H9 (cell line): Measurements from ENCODE around the gene CLDN20. TPM values are rescaled to one million over a fixed set of nuclear protein-coding genes. Genes with fewer than 3 reads are reported as not detected.

Experiments
- DNase-seq: peaks from one replicate; pipeline ENCODE4 v3.0.0-alpha.2; 2017
- H2AFZ ChIP-seq: one replicate; pipeline ENCODE4 v1.6.1; 2013; ENCODE audit warnings: mild to moderate bottlenecking, low read length, control low read depth, moderate library complexity
- H2AK5ac ChIP-seq: 2 replicates; pipeline ENCODE4 v1.6.1; 2013; ENCODE audit warnings: low read length, control low read depth, mixed read lengths; ENCODE audit not compliant: insufficient read length
- H2BK120ac ChIP-seq: one replicate; pipeline ENCODE4 v1.6.1; 2013; ENCODE audit warnings: low read depth, mild to moderate bottlenecking, low read length, control low read depth, inconsistent platforms; ENCODE audit not compliant: poor library complexity, severe bottlenecking
- H2BK12ac ChIP-seq: 2 replicates; pipeline ENCODE4 v1.6.1; 2013; ENCODE audit warnings: low read length, control low read depth, mixed read lengths, low read depth; ENCODE audit not compliant: insufficient read length
- H2BK15ac ChIP-seq: 2 replicates; pipeline ENCODE4 v1.6.1; 2013; ENCODE audit warnings: low read depth, low read length, control low read depth
- H2BK20ac ChIP-seq: one replicate; pipeline ENCODE4 v1.6.1; 2013; ENCODE audit warnings: low read depth, mild to moderate bottlenecking, low read length, control low read depth, inconsistent platforms; ENCODE audit not compliant: poor library complexity, severe bottlenecking
- H2BK5ac ChIP-seq: 2 replicates; pipeline ENCODE4 v1.6.1; 2013; ENCODE audit warnings: low read length, control low read depth, mixed read lengths; ENCODE audit not compliant: insufficient read length
- H3K14ac ChIP-seq: 2 replicates; pipeline ENCODE4 v1.6.1; 2013; ENCODE audit warnings: low read length, control low read depth; ENCODE audit not compliant: insufficient read depth
- H3K18ac ChIP-seq: 2 replicates; pipeline ENCODE4 v1.6.1; 2013; ENCODE audit warnings: low read depth, mild to moderate bottlenecking, mixed read lengths, low read length, control low read depth; ENCODE audit not compliant: insufficient read length
- H3K23ac ChIP-seq: 2 replicates; pipeline ENCODE4 v1.6.1; 2013; ENCODE audit warnings: low read length, control low read depth, mixed read lengths, low read depth; ENCODE audit not compliant: insufficient read length
- H3K23me2 ChIP-seq: 2 replicates; pipeline ENCODE4 v1.6.1; 2013; ENCODE audit warnings: low read depth, mild to moderate bottlenecking, mixed read lengths, low read length, control low read depth; ENCODE audit not compliant: insufficient read length, poor library complexity, severe bottlenecking
- H3K27ac ChIP-seq: 2 replicates; pipeline ENCODE4 v1.5.1; 2013; ENCODE audit warnings: low read length, control low read depth, mixed read lengths, low read depth; ENCODE audit not compliant: insufficient read length
- H3K27me3 ChIP-seq: 2 replicates; pipeline ENCODE4 v1.6.1; 2013; ENCODE audit warnings: low read length, control low read depth, inconsistent platforms; ENCODE audit not compliant: insufficient read depth
- H3K4ac ChIP-seq: 2 replicates; pipeline ENCODE4 v1.6.1; 2013; ENCODE audit warnings: low read depth, mild to moderate bottlenecking, control low read depth, inconsistent platforms, low read length, moderate library complexity
- H3K4me1 ChIP-seq: 2 replicates; pipeline ENCODE4 v1.6.1; 2013; ENCODE audit warnings: low read length, control low read depth, inconsistent platforms; ENCODE audit not compliant: insufficient read depth
- H3K4me2 ChIP-seq: 2 replicates; pipeline ENCODE4 v1.6.1; 2013; ENCODE audit warnings: low read length, control low read depth, mixed read lengths; ENCODE audit not compliant: insufficient read length, insufficient read depth
- H3K56ac ChIP-seq: 2 replicates; pipeline ENCODE4 v1.6.1; 2013; ENCODE audit warnings: low read depth, mild to moderate bottlenecking, mixed read lengths, low read length, control low read depth; ENCODE audit not compliant: insufficient read length
- H3K79me1 ChIP-seq: 2 replicates; pipeline ENCODE4 v1.6.1; 2013; ENCODE audit warnings: low read depth, mild to moderate bottlenecking, moderate library complexity, low read length, control low read depth, inconsistent platforms; ENCODE audit not compliant: insufficient read depth, poor library complexity, severe bottlenecking
- H3K79me2 ChIP-seq: 2 replicates; pipeline ENCODE4 v1.6.1; 2013; ENCODE audit warnings: low read length, control low read depth, inconsistent platforms; ENCODE audit not compliant: insufficient read depth
- H3K9ac ChIP-seq: 2 replicates; pipeline ENCODE4 v1.6.1; 2013; ENCODE audit warnings: low read length, control low read depth, mixed read lengths; ENCODE audit not compliant: insufficient read length; ENCODE audit errors: extremely low read depth
- H3K9me3 ChIP-seq: one replicate; pipeline ENCODE4 v1.6.1; 2013; ENCODE audit warnings: low read depth, low read length, inconsistent platforms; ENCODE audit not compliant: control insufficient read depth
- H3T11ph ChIP-seq: one replicate; pipeline ENCODE4 v1.6.1; 2013; ENCODE audit warnings: mild to moderate bottlenecking, low read length, control low read depth, inconsistent platforms
- H4K20me1 ChIP-seq: one replicate; pipeline ENCODE4 v1.6.1; 2013; ENCODE audit not compliant: control insufficient read depth, insufficient read length, insufficient read depth
- H4K5ac ChIP-seq: 2 replicates; pipeline ENCODE4 v1.6.1; 2013; ENCODE audit warnings: low read depth, mild to moderate bottlenecking, mixed read lengths, low read length, control low read depth; ENCODE audit not compliant: insufficient read length
- H4K8ac ChIP-seq: replicated peaks from 2 replicates; pipeline ENCODE4 v1.6.1; 2013; ENCODE audit warnings: low read length, control low read depth, mixed read lengths, low read depth; ENCODE audit not compliant: insufficient read length
- H4K91ac ChIP-seq: 2 replicates; pipeline ENCODE4 v1.6.1; 2013; ENCODE audit warnings: low read depth, mild to moderate bottlenecking, moderate library complexity, mixed read lengths, low read length, control low read depth; ENCODE audit not compliant: insufficient read length
- H3K27ac Mint-ChIP-seq, 3 experiments: 2 replicates in 2 of 3; 3 replicates in 1 of 3; pipeline ENCODE4 v1.8.0; 2020 to 2021; ENCODE audit warnings: mixed read lengths in 3 of 3, mild to moderate bottlenecking in 1 of 3, moderate library complexity in 1 of 3
- H3K27me3 Mint-ChIP-seq: 2 replicates; pipeline ENCODE4 v1.8.0; 2021; ENCODE audit warnings: low read depth, mild to moderate bottlenecking, moderate library complexity, mixed read lengths
- H3K36me3 Mint-ChIP-seq, 3 experiments: 2 replicates in 2 of 3; 3 replicates in 1 of 3; pipeline ENCODE4 v1.8.0; 2020 to 2021; ENCODE audit warnings: low read depth in 3 of 3, mixed read lengths in 3 of 3; ENCODE audit not compliant: insufficient read depth in 1 of 3
- H3K4me1 Mint-ChIP-seq, 2 experiments: 2 replicates each; pipeline ENCODE4 v1.8.0; 2020; ENCODE audit warnings: mixed read lengths in 2 of 2
- H3K4me3 Mint-ChIP-seq, 2 experiments: 2 replicates in 1 of 2; 3 replicates in 1 of 2; pipeline ENCODE4 v1.8.0; 2020 to 2021; ENCODE audit warnings: mild to moderate bottlenecking in 2 of 2, mixed read lengths in 2 of 2, moderate library complexity in 1 of 2
- H3K9me3 Mint-ChIP-seq, 2 experiments: 2 replicates in 1 of 2; 3 replicates in 1 of 2; pipeline ENCODE4 v1.8.0; 2020; ENCODE audit warnings: mild to moderate bottlenecking in 2 of 2, mixed read lengths in 2 of 2, moderate library complexity in 1 of 2
- CTCF ChIP-seq: fragments of 200-600 bp; sonication (generic); conservative IDR thresholded peaks from 3 replicates; pipeline ENCODE4 v1.8.0; 2021; ENCODE audit warnings: antibody characterized with exemption, mild to moderate bottlenecking
- WGBS: extraction: QIAGEN DNeasy Blood & Tissue Kit; methylation state at CpG from one replicate; pipeline ENCODE4 v1.1.7; 2013; ENCODE audit warnings: missing lambda C conversion rate, low lambda C conversion rate, mixed read lengths; ENCODE audit not compliant: insufficient read length; ENCODE audit errors: extremely low coverage; 5-methylcytosine and 5-hydroxymethylcytosine counted together
- total RNA-seq: library from RNA; stranded (reverse); gene quantifications from 2 replicates; pipeline ENCODE4 v1.2.1, GENCODE V29; 2021

Gene CLDN20
- total RNA-seq, 1 experiment from 2014 or later: not detected

- no CpG with 5 or more reads among the region's 9 CpGs for WGBS
- Histone ChIP-seq H4K5ac (no peak overlapping the region), H3K4me2 (no peak overlapping the region), H2BK20ac (no peak overlapping the region), H3K18ac (no peak overlapping the region), H3K56ac (no peak overlapping the region), H2BK5ac (no peak overlapping the region), H3K27ac (no peak overlapping the region), H2BK12ac (no peak overlapping the region), H2BK120ac (no peak overlapping the region), H4K91ac (no peak overlapping the region), H2BK15ac (no peak overlapping the region), H3K79me1 (no peaks in the 10 kb centered on the region), H2AK5ac (no peak overlapping the region), H4K8ac (no peak overlapping the region), H3K9ac (no peak overlapping the region), H2AFZ (no peak overlapping the region), H4K20me1 (no peaks in the 10 kb centered on the region), H3K23ac (no peak overlapping the region), H3K79me2 (0 out of 2 replicates have a peak, but pooled peaks cover 3% of the 10 kb centered on the region), H3T11ph (no peak overlapping the region), H3K23me2 (no peaks in the 10 kb centered on the region), H3K4ac (no peak overlapping the region), H3K14ac (no peak overlapping the region), H3K4me1 (no peaks in the 10 kb centered on the region; the same call in 1 of the 2 replicates), H3K27me3 (no peaks in the 10 kb centered on the region), H3K9me3 (no peaks in the 10 kb centered on the region)
- Mint-ChIP-seq H3K4me3 (no peak overlapping the region), H3K27ac (peak overlapping the region in 2 of 3 experiments; percentile 26 to 80; a peak in 1 of 7 replicates), H3K9me3 (peaks cover 0 to 3% of the 10 kb centered on the region in 2 experiments; a peak in 2 of 5 replicates), H3K4me1 (peaks cover 31 to 37% of the 10 kb centered on the region in 2 experiments), H3K36me3 (peaks cover 25 to 46% (median 30%) of the 10 kb centered on the region in 3 experiments), H3K27me3 (no peaks in the 10 kb centered on the region)
- DNase-seq: no peak
- TF ChIP-seq CTCF: no peak
Observed at GRCh38 chr6:155264693-155265320, 994 bp downstream of the CLDN20 start.
